ENCODE measurements around the gene SRSF3.

The SRSF3 gene

DNA sequence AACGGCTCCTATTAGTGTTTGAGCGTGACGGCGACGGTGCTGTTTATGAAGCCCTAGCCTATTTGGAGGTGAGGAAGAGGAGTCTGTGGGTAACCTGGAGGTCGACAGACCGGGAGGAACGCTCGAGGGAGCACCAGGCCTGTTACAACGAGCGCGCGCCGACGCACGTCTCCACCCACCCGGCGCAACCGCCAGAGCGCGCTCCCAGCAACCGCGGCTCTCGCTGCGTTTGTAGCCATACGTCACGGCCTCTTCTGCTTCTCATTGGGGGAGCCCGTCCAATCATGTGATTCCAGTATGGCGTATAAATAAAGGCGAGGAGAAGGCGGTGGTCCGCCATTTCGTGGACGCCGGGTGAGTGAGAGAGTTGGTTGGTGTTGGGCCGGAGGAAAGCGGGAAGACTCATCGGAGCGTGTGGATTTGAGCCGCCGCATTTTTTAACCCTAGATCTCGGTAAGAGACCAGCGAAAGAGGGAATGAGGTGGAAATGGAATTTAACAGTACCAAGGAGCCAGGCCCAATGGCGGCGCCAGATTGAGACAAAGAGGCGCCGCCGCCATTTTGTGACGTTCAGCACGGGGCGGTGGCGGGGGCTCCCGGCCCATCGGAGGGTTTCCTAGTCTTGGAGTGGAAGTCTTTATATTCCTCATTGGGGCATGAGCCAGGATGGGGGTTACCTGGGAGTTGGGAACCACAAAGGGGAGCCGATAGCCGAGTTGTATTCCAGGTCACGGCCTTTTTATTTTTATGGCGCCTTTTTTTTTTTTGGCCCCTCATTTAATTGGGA lies at the start of gene SRSF3:
SRSF3 (plus strand) TSS at position 334 of the 787 bp plus-strand sequence. CDS start 2,401 bp downstream, outside the sequence.
- H3K27me3 Mint-ChIP-seq, result peaks cover 13% of the 10 kb centered on the region
- H3K4me3 Mint-ChIP-seq, result peak within 1 kb of the TSS; percentile 89
- CTCF ChIA-PET, result no interaction called here
- peak within 1 kb of the TSS; percentile 95 for H3K27ac Mint-ChIP-seq
- DNase-seq, result peak; percentile 97
- peaks cover 47% of the 10 kb centered on the region for H3K36me3 Mint-ChIP-seq
- H3K9me3 Mint-ChIP-seq, result no peaks in the 10 kb centered on the region
- H3K4me1 Mint-ChIP-seq, result peaks cover 44% of the 10 kb centered on the region

- CTCF ChIA-PET, result no interaction called here
- H3K9me3 Mint-ChIP-seq, result no peaks in the 10 kb centered on the region
- H3K36me3 Mint-ChIP-seq, result peaks cover 40% of the 10 kb centered on the region
- no peak for DNase-seq
- H3K27me3 Mint-ChIP-seq, result peaks cover 7% of the 10 kb centered on the region
- H3K4me3 Mint-ChIP-seq, result peak overlapping the region; percentile 90
- H3K4me1 Mint-ChIP-seq, result peaks cover 53% of the 10 kb centered on the region
- H3K27ac Mint-ChIP-seq, result peak overlapping the region; percentile 98
These were observed 48.3 kb upstream of the SRSF3 start for GRCh38 chr6:36545767-36546307.

DNA sequence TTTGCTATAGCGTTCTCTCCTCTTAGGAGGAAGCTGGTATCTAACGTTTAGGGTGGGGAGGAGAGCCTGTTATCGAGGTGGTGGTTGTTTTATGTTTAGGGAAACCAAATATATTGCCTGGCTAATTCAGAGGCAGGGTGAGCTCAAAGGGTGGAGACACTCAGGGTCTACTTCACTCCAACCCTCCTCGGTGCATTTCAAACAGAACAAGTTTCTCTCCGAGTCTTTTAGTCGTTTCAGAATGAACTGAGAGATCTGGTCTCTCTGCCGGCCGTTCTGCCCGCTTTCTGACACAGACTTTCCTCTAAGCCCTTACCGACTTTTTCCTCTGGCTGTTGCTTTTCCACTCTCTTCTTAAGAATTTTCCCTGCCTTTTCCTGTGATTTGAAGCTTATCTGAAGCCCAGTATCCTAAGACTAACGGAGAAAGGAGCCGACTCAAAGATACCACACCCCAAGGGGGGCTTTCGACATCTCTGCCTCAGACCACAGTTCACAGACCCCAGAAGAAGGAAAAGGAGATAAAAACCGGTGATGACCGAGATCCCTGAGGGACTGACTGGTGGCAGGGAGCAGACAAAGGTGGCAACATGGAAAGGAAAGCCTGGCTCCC lies 47.7 kb upstream of the SRSF3 start:
- peak; percentile 36 for DNase-seq
- Mint-ChIP-seq H3K27ac (peak overlapping the region; percentile 98), H3K9me3 (no peaks in the 10 kb centered on the region), H3K4me3 (peak overlapping the region; percentile 90), H3K27me3 (peaks cover 7% of the 10 kb centered on the region), H3K4me1 (peaks cover 47% of the 10 kb centered on the region), H3K36me3 (peaks cover 35% of the 10 kb centered on the region)
- CTCF ChIA-PET, result no interaction called here

DNA sequence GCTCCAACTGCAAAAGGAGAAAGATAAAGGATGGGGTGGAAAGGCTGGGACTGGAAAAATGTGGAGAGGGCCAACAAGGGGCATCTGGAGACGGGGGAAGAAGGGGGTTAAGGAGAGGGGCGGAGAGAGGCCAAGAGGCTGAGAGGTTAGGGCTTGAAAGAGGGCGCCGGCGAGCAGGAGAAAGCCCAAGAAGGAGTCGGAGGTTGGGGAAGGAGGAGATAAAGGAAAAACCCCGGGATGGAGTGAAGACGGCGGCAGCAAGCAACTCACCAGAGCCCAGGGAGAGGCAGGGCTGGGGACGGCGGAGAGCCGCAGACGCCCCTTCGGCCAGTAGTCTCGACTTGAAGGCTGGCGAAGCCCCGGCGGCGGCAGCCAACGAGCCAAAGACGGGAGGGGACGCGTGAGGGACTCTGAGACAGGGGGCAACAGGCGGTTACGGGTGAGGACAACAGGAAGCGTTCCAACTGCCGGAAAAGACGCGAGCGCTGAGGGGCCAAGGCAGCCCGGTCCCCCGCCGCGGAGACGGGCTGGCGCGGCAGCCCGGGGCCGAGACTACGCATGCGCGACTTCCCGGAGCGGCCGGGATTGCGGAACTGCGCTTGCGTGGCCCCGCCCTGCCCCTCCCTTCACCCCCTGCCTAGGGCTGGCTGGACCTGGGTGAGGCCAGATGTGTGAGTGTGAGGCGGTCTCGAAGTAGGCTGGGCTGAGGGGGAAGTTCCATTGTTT lies 47.1 kb upstream of the SRSF3 start, which contains the start of gene STK38:
STK38 (minus strand) TSS at position 560 of the 726 bp plus-strand sequence. CDS start 7,277 bp downstream, outside the sequence.
- H3K27me3 Mint-ChIP-seq, result peaks cover 7% of the 10 kb centered on the region
- peaks cover 29% of the 10 kb centered on the region for H3K36me3 Mint-ChIP-seq
- H3K27ac Mint-ChIP-seq, result peak within 1 kb of the TSS; percentile 98
- CTCF ChIA-PET, result no interaction called here
- peak within 1 kb of the TSS; percentile 90 for H3K4me3 Mint-ChIP-seq
- peak; percentile 94 for DNase-seq
- H3K9me3 Mint-ChIP-seq, result no peaks in the 10 kb centered on the region
- peaks cover 40% of the 10 kb centered on the region for H3K4me1 Mint-ChIP-seq

- peak overlapping the region; percentile 98 for H3K27ac Mint-ChIP-seq
- H3K36me3 Mint-ChIP-seq, result peaks cover 28% of the 10 kb centered on the region
- DNase-seq, result peak; percentile 24
- H3K4me3 Mint-ChIP-seq, result peak overlapping the region; percentile 90
- peaks cover 36% of the 10 kb centered on the region for H3K4me1 Mint-ChIP-seq
- H3K9me3 Mint-ChIP-seq, result no peaks in the 10 kb centered on the region
- CTCF ChIA-PET, result no interaction called here
- H3K27me3 Mint-ChIP-seq, result peaks cover 7% of the 10 kb centered on the region
These were observed 46.3 kb upstream of the SRSF3 start for GRCh38 chr6:36547646-36548400.

- Mint-ChIP-seq H3K27ac (peak overlapping the region; percentile 76), H3K36me3 (peaks cover 24% of the 10 kb centered on the region), H3K27me3 (peaks cover 7% of the 10 kb centered on the region), H3K4me3 (no peak overlapping the region), H3K9me3 (no peaks in the 10 kb centered on the region), H3K4me1 (peaks cover 32% of the 10 kb centered on the region)
- DNase-seq, result no peak
- CTCF ChIA-PET, result no interaction called here
These were observed 45.8 kb upstream of the SRSF3 start for GRCh38 chr6:36548401-36548743.

- H3K4me3 Mint-ChIP-seq, result no peak overlapping the region
- peaks cover 19% of the 10 kb centered on the region for H3K4me1 Mint-ChIP-seq
- peaks cover 7% of the 10 kb centered on the region for H3K27me3 Mint-ChIP-seq
- no peaks in the 10 kb centered on the region for H3K9me3 Mint-ChIP-seq
- no peak overlapping the region for H3K27ac Mint-ChIP-seq
- H3K36me3 Mint-ChIP-seq, result peaks cover 14% of the 10 kb centered on the region
- DNase-seq, result no peak
- CTCF ChIA-PET, result interaction anchor here (0.7 kb wide), 1 partner anchor 869 kb away, joined by 3 read pairs; no protein-coding TSS in a partner anchor
These were observed 43.6 kb upstream of the SRSF3 start for GRCh38 chr6:36550473-36551000.

DNA sequence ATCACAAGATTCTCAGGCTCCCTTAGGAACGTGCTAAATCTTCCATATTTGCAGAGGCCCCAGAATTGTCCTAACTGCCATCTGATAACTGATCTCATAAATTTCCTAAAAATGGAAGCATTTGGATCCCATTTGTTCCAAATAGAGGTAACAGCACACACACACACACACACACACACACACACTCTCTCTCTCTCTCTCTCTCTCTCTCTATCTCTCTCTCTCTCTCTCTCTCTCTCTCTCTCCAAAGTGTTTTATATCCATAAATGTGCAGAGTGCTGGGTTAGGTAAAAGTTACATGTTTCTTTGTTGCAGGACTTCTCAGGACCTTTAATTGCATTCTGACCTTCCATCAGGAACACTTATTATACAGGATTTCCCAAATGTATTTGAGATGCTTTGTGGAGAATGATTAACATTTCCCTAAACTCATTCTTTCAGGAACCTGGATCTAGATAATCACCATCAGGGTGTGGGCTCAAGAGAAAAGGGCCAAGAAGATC lies 38.4 kb upstream of the SRSF3 start:
- Mint-ChIP-seq H3K4me3 (no peak overlapping the region), H3K4me1 (no peaks in the 10 kb centered on the region), H3K9me3 (no peaks in the 10 kb centered on the region), H3K27ac (no peak overlapping the region), H3K36me3 (no peaks in the 10 kb centered on the region), H3K27me3 (peaks cover 31% of the 10 kb centered on the region)
- DNase-seq, result no peak
- CTCF ChIA-PET, result interaction anchor here (0.7 kb wide), 2 partner anchors 195 to 197 kb away, joined by 3 read pairs; no protein-coding TSS in a partner anchor

- no peaks in the 10 kb centered on the region for H3K36me3 Mint-ChIP-seq
- peaks cover 36% of the 10 kb centered on the region for H3K27me3 Mint-ChIP-seq
- no peak for DNase-seq
- no peak overlapping the region for H3K27ac Mint-ChIP-seq
- H3K4me3 Mint-ChIP-seq, result no peak overlapping the region
- no peaks in the 10 kb centered on the region for H3K4me1 Mint-ChIP-seq
- CTCF ChIA-PET, result interaction anchor here (0.6 kb wide), 1 partner anchor 109 kb away, joined by 4 read pairs; no protein-coding TSS in a partner anchor
- no peaks in the 10 kb centered on the region for H3K9me3 Mint-ChIP-seq
These were observed 37.9 kb upstream of the SRSF3 start for GRCh38 chr6:36556281-36556680.

GRCh38 chr6:36559011-36559793 lies 35.0 kb upstream of the SRSF3 start:
- Mint-ChIP-seq H3K4me1 (no peaks in the 10 kb centered on the region), H3K36me3 (no peaks in the 10 kb centered on the region), H3K27me3 (peaks cover 56% of the 10 kb centered on the region), H3K4me3 (no peak overlapping the region), H3K27ac (no peak overlapping the region), H3K9me3 (no peaks in the 10 kb centered on the region)
- CTCF ChIA-PET, result no interaction called here
- no peak for DNase-seq

- Mint-ChIP-seq H3K9me3 (no peaks in the 10 kb centered on the region), H3K36me3 (no peaks in the 10 kb centered on the region), H3K4me1 (no peaks in the 10 kb centered on the region), H3K27ac (no peak overlapping the region), H3K4me3 (no peak overlapping the region), H3K27me3 (peaks cover 56% of the 10 kb centered on the region)
- DNase-seq, result no peak
- CTCF ChIA-PET, result no interaction called here
These were observed 33.3 kb upstream of the SRSF3 start for GRCh38 chr6:36560822-36561221.

DNA sequence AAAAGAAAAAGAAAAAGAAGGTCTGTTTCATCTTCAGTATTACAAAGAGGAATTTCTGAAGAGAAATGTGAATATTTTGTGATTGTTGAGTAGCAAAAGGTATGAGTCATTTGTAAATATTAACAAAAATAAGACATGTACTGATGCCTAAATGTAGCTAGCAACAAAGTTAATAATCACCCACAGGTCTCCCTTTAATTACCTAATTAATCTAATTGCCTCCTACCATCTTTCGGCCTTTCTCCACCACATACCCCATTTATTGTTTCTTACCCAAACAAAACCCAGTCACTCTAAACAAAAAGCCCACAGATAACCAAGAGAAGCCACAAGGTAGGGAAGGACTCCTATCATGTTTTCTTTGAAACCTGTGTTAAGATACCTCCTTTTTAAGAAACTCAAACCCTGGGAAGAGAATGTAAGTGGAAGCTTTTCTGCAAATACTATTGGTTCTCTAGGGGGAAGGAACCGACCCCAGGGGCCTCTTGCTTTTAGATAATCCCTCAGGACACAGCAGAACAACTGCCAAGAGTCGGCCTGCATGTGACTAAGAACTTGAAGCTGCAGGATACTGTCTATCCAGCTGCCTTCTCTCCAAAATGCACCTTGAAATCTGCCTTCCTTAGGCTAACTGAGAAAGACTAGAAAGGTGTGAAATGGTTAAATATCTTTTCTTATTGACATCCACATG lies 30.8 kb upstream of the SRSF3 start:
- Mint-ChIP-seq H3K4me1 (no peaks in the 10 kb centered on the region), H3K27me3 (peaks cover 41% of the 10 kb centered on the region), H3K4me3 (no peak overlapping the region), H3K9me3 (no peaks in the 10 kb centered on the region), H3K36me3 (no peaks in the 10 kb centered on the region), H3K27ac (no peak overlapping the region)
- DNase-seq, result no peak
- CTCF ChIA-PET, result no interaction called here

All from activated naive CD4-positive, alpha-beta T cell treated with anti-CD3 and anti-CD28 coated beads, Interleukin-2, amount 10 ng/mL, durations not matched to agents 7 days and 5 days (primary cell).